Measurements from ENCODE around the gene KDM8. TPM values are rescaled to one million over a fixed set of nuclear protein-coding genes. Genes with fewer than 3 reads are reported as not detected.

KDM8 gene
- total RNA-seq, 1 donor from 2014 or later = 2.1 TPM

Other genes with a start within 250 kb of the KDM8 start
- gene C16orf82, start 136.6 kb upstream of the KDM8 start, total RNA-seq = not detected
- 51.7 TPM for gene NSMCE1, start 65.2 kb downstream of the KDM8 start, total RNA-seq
- gene IL4R, start 110.4 kb downstream of the KDM8 start, total RNA-seq = 7.8 TPM
- 0.52 TPM for gene IL21R, start 198.6 kb downstream of the KDM8 start, total RNA-seq

Measured in skeletal muscle tissue (tissue), 1 donor.